HFFc6 (cell line): ENCODE data around the gene FOXE1. TPM values are rescaled to one million over a fixed set of nuclear protein-coding genes. Genes with fewer than 3 reads are reported as not detected.

Experiments used
- DNase-seq: peaks from one replicate; pipeline ENCODE4 v3.0.0-alpha.2; 2018
- H3K27ac Mint-ChIP-seq: 2 replicates; pipeline ENCODE4 v1.8.0; 2020; ENCODE audit warnings: mild to moderate bottlenecking, mixed read lengths
- H3K27me3 Mint-ChIP-seq: 2 replicates; pipeline ENCODE4 v1.8.0; 2021; ENCODE audit warnings: mild to moderate bottlenecking, moderate library complexity, mixed read lengths; ENCODE audit not compliant: insufficient read depth
- H3K36me3 Mint-ChIP-seq: 2 replicates; pipeline ENCODE4 v1.8.0; 2021; ENCODE audit warnings: low read depth, mixed read lengths
- H3K4me1 Mint-ChIP-seq: 2 replicates; pipeline ENCODE4 v1.8.0; 2020; ENCODE audit warnings: low read depth, mixed read lengths
- H3K4me3 Mint-ChIP-seq: 2 replicates; pipeline ENCODE4 v1.8.0; 2020; ENCODE audit warnings: mild to moderate bottlenecking, moderate library complexity, mixed read lengths
- H3K9me3 Mint-ChIP-seq: 2 replicates; pipeline ENCODE4 v1.8.0; 2020; ENCODE audit warnings: mild to moderate bottlenecking, mixed read lengths
- total RNA-seq, 6 experiments: library from RNA; stranded (reverse); fragmentation: NEBNext Ultra II Directional; extraction: Animal tissue kit (Norgen Biotek cat#: 25700); gene quantifications; 2 replicates in 1 of 6; 3 replicates in 5 of 6; pipeline ENCODE4 v1.2.3, GENCODE V29; 2021
- TF ChIP-seq, protein P1 (sequence below): fragments of 200-600 bp; sonication (generic); IDR thresholded peaks from 2 replicates; pipeline ENCODE4 v1.5.0; 2021; ENCODE audit warnings: antibody characterized with exemption, mild to moderate bottlenecking

Gene FOXE1
- total RNA-seq, 6 experiments from 2014 or later: 51.0 to 173 (median 158) TPM

- Mint-ChIP-seq H3K4me1 (peaks cover 48% of the 10 kb centered on the region), H3K27ac (no peak overlapping the region), H3K36me3 (no peaks in the 10 kb centered on the region), H3K9me3 (no peaks in the 10 kb centered on the region), H3K4me3 (no peak overlapping the region), H3K27me3 (no peaks in the 10 kb centered on the region)
- TF ChIP-seq, protein P1, sequence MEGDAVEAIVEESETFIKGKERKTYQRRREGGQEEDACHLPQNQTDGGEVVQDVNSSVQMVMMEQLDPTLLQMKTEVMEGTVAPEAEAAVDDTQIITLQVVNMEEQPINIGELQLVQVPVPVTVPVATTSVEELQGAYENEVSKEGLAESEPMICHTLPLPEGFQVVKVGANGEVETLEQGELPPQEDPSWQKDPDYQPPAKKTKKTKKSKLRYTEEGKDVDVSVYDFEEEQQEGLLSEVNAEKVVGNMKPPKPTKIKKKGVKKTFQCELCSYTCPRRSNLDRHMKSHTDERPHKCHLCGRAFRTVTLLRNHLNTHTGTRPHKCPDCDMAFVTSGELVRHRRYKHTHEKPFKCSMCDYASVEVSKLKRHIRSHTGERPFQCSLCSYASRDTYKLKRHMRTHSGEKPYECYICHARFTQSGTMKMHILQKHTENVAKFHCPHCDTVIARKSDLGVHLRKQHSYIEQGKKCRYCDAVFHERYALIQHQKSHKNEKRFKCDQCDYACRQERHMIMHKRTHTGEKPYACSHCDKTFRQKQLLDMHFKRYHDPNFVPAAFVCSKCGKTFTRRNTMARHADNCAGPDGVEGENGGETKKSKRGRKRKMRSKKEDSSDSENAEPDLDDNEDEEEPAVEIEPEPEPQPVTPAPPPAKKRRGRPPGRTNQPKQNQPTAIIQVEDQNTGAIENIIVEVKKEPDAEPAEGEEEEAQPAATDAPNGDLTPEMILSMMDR: no peak
- no peak for DNase-seq
These were observed 21.6 kb downstream of the FOXE1 start for GRCh38 chr9:97874624-97875023.

DNA sequence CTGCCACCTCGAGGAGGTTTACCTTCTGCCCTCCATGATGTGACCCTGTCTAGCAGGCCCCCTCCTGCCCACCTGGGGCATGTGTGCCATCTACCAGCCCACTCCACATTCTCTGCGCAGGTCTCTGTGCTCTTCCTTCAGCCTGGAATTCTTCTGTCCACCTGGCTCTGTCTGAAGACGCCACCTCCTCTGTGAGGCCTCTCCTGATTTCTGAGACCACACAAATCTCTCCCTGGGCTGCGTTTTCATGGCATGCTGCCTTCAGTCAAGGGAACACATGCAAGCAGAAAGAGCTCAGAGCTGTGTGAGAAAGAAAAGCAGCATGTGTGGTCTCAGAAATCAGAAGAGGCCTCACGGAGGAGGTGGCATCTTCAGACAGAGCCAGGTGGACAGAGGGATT is 22.1 kb downstream of the FOXE1 start:
- H3K27me3 Mint-ChIP-seq: no peaks in the 10 kb centered on the region
- H3K9me3 Mint-ChIP-seq: no peaks in the 10 kb centered on the region

GRCh38 chr9:97876061-97876460 is 23.0 kb downstream of the FOXE1 start:
- Mint-ChIP-seq H3K27ac (peak overlapping the region; percentile 98), H3K9me3 (no peaks in the 10 kb centered on the region), H3K4me1 (peaks cover 56% of the 10 kb centered on the region), H3K27me3 (no peaks in the 10 kb centered on the region), H3K36me3 (no peaks in the 10 kb centered on the region), H3K4me3 (peak overlapping the region; percentile 82)
- DNase-seq: no peak
- TF ChIP-seq, protein P1: no peak

More for the DNA sequence above, 22.1 kb downstream of the FOXE1 start:
- Mint-ChIP-seq H3K36me3 (no peaks in the 10 kb centered on the region), H3K27ac (no peak overlapping the region; the same call in 1 of the 2 replicates), H3K4me3 (peak overlapping the region; percentile 24; the same call in 1 of the 2 replicates), H3K4me1 (peaks cover 50% of the 10 kb centered on the region)
- DNase-seq: no peak
- TF ChIP-seq, protein P1: no peak

- TF ChIP-seq, protein P1: no peak
- Mint-ChIP-seq H3K27ac (no peak overlapping the region), H3K36me3 (no peaks in the 10 kb centered on the region), H3K4me3 (no peak overlapping the region), H3K4me1 (peaks cover 38% of the 10 kb centered on the region), H3K9me3 (no peaks in the 10 kb centered on the region), H3K27me3 (no peaks in the 10 kb centered on the region)
- peak; percentile 39 for DNase-seq
These were observed 27.3 kb downstream of the FOXE1 start for GRCh38 chr9:97880336-97880735.

DNA sequence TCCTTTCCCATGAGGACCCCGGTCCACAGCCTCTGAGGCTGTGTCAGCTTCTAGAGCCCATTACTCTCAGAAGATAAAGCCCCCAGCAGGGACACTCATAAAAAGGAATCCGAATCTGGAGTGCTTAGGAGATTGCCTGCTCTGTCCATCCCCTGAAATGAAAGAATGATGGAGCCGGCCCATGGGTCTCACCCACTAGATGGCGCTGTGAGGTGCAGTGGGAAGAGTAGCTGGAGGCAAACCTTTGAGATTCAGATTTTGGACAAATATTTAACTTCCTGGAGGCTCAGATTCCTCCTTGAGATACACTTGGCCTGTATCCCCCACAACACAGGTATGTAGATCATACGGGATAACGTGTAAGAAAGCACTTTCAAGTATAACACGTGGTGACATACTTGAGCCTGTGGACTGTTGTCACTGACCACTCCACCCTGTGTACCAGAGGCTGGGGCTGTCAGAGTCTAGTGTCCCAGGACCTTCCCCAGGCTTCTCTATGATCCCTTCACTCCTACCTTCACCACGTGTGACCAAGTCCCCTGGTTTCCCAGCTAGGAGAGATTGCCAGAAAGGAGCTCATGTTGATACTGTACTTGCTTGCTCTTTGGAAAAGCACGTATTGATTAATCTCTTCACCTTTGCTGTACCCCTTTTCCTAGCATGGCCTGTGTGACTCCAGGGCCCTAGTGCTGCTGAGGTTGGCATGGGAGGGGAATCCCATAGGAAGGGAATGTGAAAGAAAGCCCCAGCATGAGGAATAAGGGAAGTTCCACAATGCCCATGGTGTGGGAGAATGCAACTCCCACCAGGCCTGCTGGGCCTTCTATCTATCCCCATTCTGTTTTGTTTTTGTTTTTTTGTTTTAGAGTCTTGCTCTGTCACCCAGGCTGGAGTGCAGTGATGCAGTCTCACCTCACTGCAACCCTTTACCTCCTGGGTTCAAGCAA is 37.2 kb downstream of the FOXE1 start:
- Mint-ChIP-seq H3K9me3 (no peaks in the 10 kb centered on the region), H3K27ac (no peak overlapping the region), H3K4me3 (no peak overlapping the region), H3K27me3 (no peaks in the 10 kb centered on the region; the same call in 1 of the 2 replicates), H3K36me3 (no peaks in the 10 kb centered on the region), H3K4me1 (peaks cover 1% of the 10 kb centered on the region; the same call in 1 of the 2 replicates)
- DNase-seq: peak; percentile 11
- TF ChIP-seq, protein P1: peak; percentile 89
